Cardiac muscle cell (in vitro differentiated cells and primary cell): ENCODE results near the gene LAYN. TPM values are rescaled to one million over a fixed set of nuclear protein-coding genes. Genes with fewer than 3 reads are reported as not detected.
A peak's percentile ranks its signal among the peaks of the same experiment; 100 is the strongest.

Source experiments
- DNase-seq, 2 donors: peaks; one replicate each; pipeline versions ENCODE4 v3.0.0 to v3.0.0-alpha.2; 2010 to 2017; ENCODE audit warnings: low read depth in 1 of 2, low spot score in 1 of 2
- H3K27ac ChIP-seq: fragments of 200-600 bp; sonication (generic); 2 replicates; pipeline ENCODE4 v1.5.1; 2016
- H3K27me3 ChIP-seq: fragments of 200-600 bp; sonication (generic); 2 replicates; pipeline ENCODE4 v1.6.0; 2016; ENCODE audit warnings: control low read depth
- H3K36me3 ChIP-seq: fragments of 200-600 bp; sonication (generic); 2 replicates; pipeline ENCODE4 v1.5.1; 2016; ENCODE audit warnings: control low read depth
- H3K4me1 ChIP-seq: fragments of 200-600 bp; sonication (generic); 2 replicates; pipeline ENCODE4 v1.8.1; 2017; ENCODE audit warnings: low read depth, mild to moderate bottlenecking, mixed run types
- H3K4me3 ChIP-seq: fragments of 200-600 bp; sonication (generic); 2 replicates; pipeline ENCODE4 v1.5.1; 2016; ENCODE audit warnings: mild to moderate bottlenecking
- H3K9me3 ChIP-seq: fragments of 200-600 bp; sonication (generic); 2 replicates; pipeline ENCODE4 v1.5.1; 2017; ENCODE audit warnings: low read depth, mild to moderate bottlenecking, control low read depth
- polyA plus RNA-seq: library from polyadenylated mRNA; unstranded; fragments of >200 nt; fragmentation: Nextera tagmentation; extraction: Ambion mirVana; gene quantifications from 2 replicates; pipeline ENCODE4 v1.2.1, GENCODE V29; 2016
- total RNA-seq: library from RNA; depleted of rRNA; stranded (reverse); fragments of >200 nt; gene quantifications from 2 replicates; pipeline ENCODE4 v1.2.3, GENCODE V29; 2016
- TF ChIP-seq, protein P1 (sequence below): IDR thresholded peaks from 2 replicates; pipeline ENCODE4 v1.5.1; 2012; ENCODE audit warnings: low read depth, mild to moderate bottlenecking, low read length

LAYN gene
- total and polyA plus RNA-seq, 2 experiments from 2014 or later, result 1.1 to 2.6 TPM

DNA sequence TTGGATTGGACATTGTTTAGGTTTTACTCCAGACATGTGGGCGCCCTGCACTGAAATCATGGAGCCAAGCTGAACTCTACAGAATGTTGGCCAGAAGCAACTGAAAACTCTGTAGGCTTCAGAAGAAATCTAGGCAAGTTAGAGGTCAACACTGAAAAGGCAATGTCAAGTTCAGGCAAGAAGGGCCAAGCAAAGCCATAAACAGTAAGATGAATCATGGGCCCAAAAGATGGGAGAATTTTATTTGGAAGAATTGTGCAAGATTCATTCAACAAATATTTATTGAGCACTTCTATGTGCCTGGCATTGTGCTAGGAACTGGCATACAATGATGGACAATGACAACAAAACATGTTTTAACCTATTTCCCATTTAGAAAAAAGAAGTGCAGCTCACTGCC lies 15.1 kb upstream of the LAYN start:
- TF ChIP-seq, protein P1, sequence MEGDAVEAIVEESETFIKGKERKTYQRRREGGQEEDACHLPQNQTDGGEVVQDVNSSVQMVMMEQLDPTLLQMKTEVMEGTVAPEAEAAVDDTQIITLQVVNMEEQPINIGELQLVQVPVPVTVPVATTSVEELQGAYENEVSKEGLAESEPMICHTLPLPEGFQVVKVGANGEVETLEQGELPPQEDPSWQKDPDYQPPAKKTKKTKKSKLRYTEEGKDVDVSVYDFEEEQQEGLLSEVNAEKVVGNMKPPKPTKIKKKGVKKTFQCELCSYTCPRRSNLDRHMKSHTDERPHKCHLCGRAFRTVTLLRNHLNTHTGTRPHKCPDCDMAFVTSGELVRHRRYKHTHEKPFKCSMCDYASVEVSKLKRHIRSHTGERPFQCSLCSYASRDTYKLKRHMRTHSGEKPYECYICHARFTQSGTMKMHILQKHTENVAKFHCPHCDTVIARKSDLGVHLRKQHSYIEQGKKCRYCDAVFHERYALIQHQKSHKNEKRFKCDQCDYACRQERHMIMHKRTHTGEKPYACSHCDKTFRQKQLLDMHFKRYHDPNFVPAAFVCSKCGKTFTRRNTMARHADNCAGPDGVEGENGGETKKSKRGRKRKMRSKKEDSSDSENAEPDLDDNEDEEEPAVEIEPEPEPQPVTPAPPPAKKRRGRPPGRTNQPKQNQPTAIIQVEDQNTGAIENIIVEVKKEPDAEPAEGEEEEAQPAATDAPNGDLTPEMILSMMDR, result no peak
- Histone ChIP-seq H3K36me3 (no peaks in the 10 kb centered on the region), H3K27ac (no peak overlapping the region), H3K4me1 (no peaks in the 10 kb centered on the region), H3K4me3 (no peak overlapping the region), H3K27me3 (no peaks in the 10 kb centered on the region), H3K9me3 (no peaks in the 10 kb centered on the region)
- no peak for DNase-seq

DNA sequence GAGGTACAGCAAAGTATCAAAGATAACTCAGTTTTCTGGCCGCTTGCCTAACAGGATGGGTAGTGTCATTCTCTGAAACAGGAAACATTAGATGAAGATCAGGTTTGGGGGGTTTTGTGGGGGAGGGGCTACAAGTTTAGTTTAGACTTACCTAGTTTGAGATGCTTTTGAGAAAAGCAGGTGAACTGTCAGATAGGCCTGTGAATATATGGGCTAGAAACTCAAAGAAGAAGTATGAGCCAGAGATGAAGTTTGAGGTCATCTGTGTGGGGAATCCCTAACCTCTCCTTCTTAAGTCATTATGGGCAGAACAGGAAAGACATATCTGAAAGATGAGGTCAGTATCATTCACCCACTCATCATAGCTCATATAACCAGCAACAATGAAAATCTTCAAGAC lies 14.0 kb upstream of the LAYN start:
- no peaks in the 10 kb centered on the region for H3K9me3 ChIP-seq
- H3K4me3 ChIP-seq, result no peak overlapping the region
- DNase-seq, result peak in 1 of 2 donors; percentile 27
- no peaks in the 10 kb centered on the region for H3K36me3 ChIP-seq
- TF ChIP-seq, protein P1, result no peak
- H3K4me1 ChIP-seq, result no peaks in the 10 kb centered on the region
- no peak overlapping the region for H3K27ac ChIP-seq
- H3K27me3 ChIP-seq, result no peaks in the 10 kb centered on the region

DNA sequence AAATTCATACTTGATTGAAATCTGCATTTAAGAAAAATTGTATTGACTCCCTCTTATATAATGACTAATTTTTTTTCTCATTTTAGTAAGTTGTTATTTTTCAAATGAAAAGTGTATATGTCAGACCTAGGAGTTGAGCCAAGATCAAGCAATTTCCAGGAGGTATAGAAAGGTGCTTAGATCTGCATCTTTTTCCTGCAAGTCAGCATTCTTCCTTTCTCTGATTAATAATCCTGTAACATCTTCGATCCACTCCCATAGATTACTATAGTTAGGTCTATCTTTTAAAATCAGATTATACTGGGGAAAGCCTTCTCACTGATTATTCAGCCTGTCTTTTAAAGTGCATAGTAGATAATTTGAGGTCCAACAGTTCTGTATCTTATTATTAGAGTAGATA lies 13.2 kb upstream of the LAYN start:
- TF ChIP-seq, protein P1, result no peak
- Histone ChIP-seq H3K27ac (no peak overlapping the region), H3K9me3 (no peaks in the 10 kb centered on the region), H3K27me3 (no peaks in the 10 kb centered on the region), H3K36me3 (no peaks in the 10 kb centered on the region), H3K4me1 (no peaks in the 10 kb centered on the region), H3K4me3 (no peak overlapping the region)
- no peak for DNase-seq

DNA sequence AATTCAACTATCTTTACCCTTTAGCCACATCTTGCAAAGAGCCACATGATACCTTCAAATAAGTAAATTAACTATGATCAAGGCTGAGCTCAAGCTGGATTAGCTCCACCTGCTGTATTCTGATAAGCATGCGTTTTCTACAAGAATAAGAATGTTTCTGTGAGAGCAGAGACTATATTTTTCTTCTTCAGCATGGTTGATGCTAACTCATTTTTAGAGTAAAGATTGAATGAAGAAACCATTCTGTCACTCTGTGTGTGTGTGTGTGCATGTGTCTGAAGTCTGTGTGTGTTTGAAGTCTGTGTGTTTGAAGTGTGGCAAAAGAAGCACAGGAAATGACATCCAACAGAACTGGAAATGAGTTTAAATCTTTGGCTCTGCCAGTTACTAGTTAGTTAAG lies 12.0 kb upstream of the LAYN start:
- H3K36me3 ChIP-seq, result no peaks in the 10 kb centered on the region
- H3K4me1 ChIP-seq, result no peaks in the 10 kb centered on the region
- peaks cover under 1% of the 10 kb centered on the region for H3K27me3 ChIP-seq
- H3K4me3 ChIP-seq, result no peak overlapping the region
- no peak overlapping the region for H3K27ac ChIP-seq
- no peak for DNase-seq
- TF ChIP-seq, protein P1, result no peak
- H3K9me3 ChIP-seq, result no peaks in the 10 kb centered on the region

DNA sequence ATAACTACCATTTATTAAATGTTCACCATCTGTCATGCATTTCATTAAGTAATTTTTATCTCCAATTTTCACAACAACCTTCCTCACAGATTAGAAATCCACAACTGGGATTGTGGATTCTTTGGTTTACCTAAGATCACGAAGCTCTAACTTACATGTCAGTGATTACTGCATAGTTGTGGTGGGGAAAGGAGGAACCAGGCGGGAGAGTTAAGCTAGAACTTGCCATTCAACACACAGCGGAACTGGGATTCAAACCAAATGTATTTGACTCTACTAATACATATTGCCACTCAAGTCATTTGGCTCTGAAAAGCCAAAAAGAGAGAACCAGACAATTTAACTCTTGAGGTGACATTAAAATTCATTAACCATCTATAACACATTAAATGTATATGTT lies 10.4 kb upstream of the LAYN start:
- H3K36me3 ChIP-seq, result no peaks in the 10 kb centered on the region
- no peaks in the 10 kb centered on the region for H3K4me1 ChIP-seq
- peaks cover 7% of the 10 kb centered on the region for H3K27me3 ChIP-seq
- no peak overlapping the region for H3K27ac ChIP-seq
- peak in 1 of 2 donors; percentile 52 for DNase-seq
- TF ChIP-seq, protein P1, result no peak
- no peak overlapping the region for H3K4me3 ChIP-seq
- H3K9me3 ChIP-seq, result no peaks in the 10 kb centered on the region

DNA sequence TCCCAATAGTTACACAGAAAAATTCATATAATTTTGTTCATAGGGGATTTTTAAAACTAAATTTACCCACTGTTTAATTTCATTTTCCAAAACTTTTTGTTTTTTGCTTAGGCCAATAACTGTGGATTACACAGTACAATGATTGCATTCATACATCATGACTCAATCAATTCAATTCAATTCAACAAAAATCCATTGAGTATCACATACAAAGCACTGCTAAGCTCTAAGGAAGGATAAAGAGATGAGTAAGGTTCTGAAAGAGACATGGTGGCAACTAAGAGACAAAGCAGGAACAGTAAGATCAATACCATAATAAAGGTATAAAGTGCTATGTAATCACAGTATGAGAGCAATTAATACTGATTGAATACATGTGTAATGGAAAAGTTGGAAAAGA lies 9.4 kb upstream of the LAYN start:
- H3K36me3 ChIP-seq, result no peaks in the 10 kb centered on the region
- peaks cover 7% of the 10 kb centered on the region for H3K27me3 ChIP-seq
- no peak overlapping the region for H3K27ac ChIP-seq
- no peak for DNase-seq
- H3K9me3 ChIP-seq, result no peaks in the 10 kb centered on the region
- no peaks in the 10 kb centered on the region for H3K4me1 ChIP-seq
- TF ChIP-seq, protein P1, result no peak
- H3K4me3 ChIP-seq, result no peak overlapping the region
